Body of pancreas (tissue), 4 donors: ENCODE measurements around the gene HIGD1C. TPM values are rescaled to one million over a fixed set of nuclear protein-coding genes. Genes with fewer than 3 reads are reported as not detected.

Source experiments
- ATAC-seq: fragments of 150-250 bp; one replicate; pipeline ENCODE4 v1.9.1; 2016
- DNase-seq, 4 donors: peaks; one replicate each; pipeline ENCODE4 v3.0.0-alpha.2; 2019
- H3K27ac ChIP-seq, 4 donors: fragments of 200-600 bp; sonication (generic); 1 replicate in 3 of 4; 2 replicates in 1 of 4; pipeline versions ENCODE4 v1.5.1 to v1.6.1; 2016 to 2019; ENCODE audit warnings: mild to moderate bottlenecking in 1 of 4, mixed read lengths in 1 of 4, moderate library complexity in 1 of 4
- H3K27me3 ChIP-seq, 2 donors: fragments of 200-600 bp; sonication (generic); one replicate each; pipeline ENCODE4 v1.6.0; 2016; ENCODE audit warnings: mild to moderate bottlenecking in 1 of 2
- H3K36me3 ChIP-seq, 2 donors: fragments of 200-600 bp; sonication (generic); replicated peaks in 1 of 2; 2 replicates each; pipeline ENCODE4 v1.5.1; 2016; ENCODE audit warnings: low read depth in 2 of 2; ENCODE audit not compliant: insufficient read depth in 1 of 2
- H3K4me1 ChIP-seq: fragments of 200-600 bp; sonication (generic); one replicate; pipeline ENCODE4 v1.6.0; 2016
- H3K4me3 ChIP-seq, 2 donors: fragments of 200-600 bp; sonication (generic); 1 replicate in 1 of 2; 2 replicates in 1 of 2; pipeline ENCODE4 v1.5.1; 2016 to 2019
- H3K9me3 ChIP-seq, 3 donors: fragments of 200-600 bp; sonication (generic); 1 replicate in 2 of 3; 2 replicates in 1 of 3; pipeline ENCODE4 v1.5.1; 2016
- POLR2A ChIP-seq, 3 donors: fragments of 450-650 bp; IDR thresholded peaks; one replicate each; pipeline ENCODE4 v1.6.1; 2016; ENCODE audit warnings: antibody characterized with exemption in 3 of 3, mild to moderate bottlenecking in 2 of 3
- WGBS, 2 donors: methylation state at CpG; one replicate each; pipeline ENCODE4 v1.1.5; 2017; 5-methylcytosine and 5-hydroxymethylcytosine counted together
- intact Hi-C: fragments of 100-400 bp; cut with DNase I; formaldehyde crosslinking; loops from one replicate; pipeline ENCODE4 v1.15.1; 2023
- total RNA-seq, 2 donors: library from RNA; depleted of rRNA; stranded (reverse); fragments of >200 nt; gene quantifications; one replicate each; pipeline ENCODE4 v1.1.0, GENCODE V29; 2016
- TF ChIP-seq, protein P1 (sequence below), 7 experiments: fragments of 450-650 bp in 4 of 7; fragments of 200-600 bp in 3 of 7; sonication (generic) in 3 of 7; IDR thresholded peaks; one replicate each; pipeline ENCODE4 v1.5.1; 2016 to 2019; ENCODE audit warnings: antibody characterized with exemption in 7 of 7

Gene HIGD1C
- total RNA-seq, 2 donors from 2014 or later, result not detected

DNA sequence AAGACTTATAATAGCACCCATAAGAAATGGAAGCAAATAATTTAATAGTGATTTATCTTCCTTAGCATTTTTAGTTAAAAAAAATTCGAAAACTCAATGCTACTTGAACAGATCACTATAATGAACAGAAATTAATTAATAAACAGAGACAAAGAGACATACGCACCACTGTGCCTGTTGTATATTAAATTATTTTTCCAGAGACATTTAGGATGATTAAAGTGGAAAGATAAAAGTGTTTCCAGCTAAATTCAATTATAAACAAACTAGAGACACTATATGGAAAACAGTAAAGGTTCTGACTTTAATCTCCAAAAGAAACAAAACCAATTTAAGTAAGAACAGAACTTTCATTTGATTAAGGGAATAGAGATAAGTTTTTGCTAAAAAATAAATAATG lies 3.4 kb downstream of the HIGD1C start:
- Histone ChIP-seq H3K27ac (no peak overlapping the region), H3K4me3 (no peak overlapping the region), H3K9me3 (no peaks in the 10 kb centered on the region), H3K4me1 (no peaks in the 10 kb centered on the region), H3K36me3 (no peaks in the 10 kb centered on the region), H3K27me3 (no peaks in the 10 kb centered on the region)
- ATAC-seq (no peak), DNase-seq (no peak)
- WGBS, 2 donors, result 64 to 70% methylated on average over 2 of the region's 2 CpGs
- TF ChIP-seq, protein P1, sequence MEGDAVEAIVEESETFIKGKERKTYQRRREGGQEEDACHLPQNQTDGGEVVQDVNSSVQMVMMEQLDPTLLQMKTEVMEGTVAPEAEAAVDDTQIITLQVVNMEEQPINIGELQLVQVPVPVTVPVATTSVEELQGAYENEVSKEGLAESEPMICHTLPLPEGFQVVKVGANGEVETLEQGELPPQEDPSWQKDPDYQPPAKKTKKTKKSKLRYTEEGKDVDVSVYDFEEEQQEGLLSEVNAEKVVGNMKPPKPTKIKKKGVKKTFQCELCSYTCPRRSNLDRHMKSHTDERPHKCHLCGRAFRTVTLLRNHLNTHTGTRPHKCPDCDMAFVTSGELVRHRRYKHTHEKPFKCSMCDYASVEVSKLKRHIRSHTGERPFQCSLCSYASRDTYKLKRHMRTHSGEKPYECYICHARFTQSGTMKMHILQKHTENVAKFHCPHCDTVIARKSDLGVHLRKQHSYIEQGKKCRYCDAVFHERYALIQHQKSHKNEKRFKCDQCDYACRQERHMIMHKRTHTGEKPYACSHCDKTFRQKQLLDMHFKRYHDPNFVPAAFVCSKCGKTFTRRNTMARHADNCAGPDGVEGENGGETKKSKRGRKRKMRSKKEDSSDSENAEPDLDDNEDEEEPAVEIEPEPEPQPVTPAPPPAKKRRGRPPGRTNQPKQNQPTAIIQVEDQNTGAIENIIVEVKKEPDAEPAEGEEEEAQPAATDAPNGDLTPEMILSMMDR (IDR thresholded peaks at IDR 0.05), result no peak
- no peak for TF ChIP-seq POLR2A (IDR thresholded peaks at IDR 0.05)
- intact Hi-C loops, result no loop called here

DNA sequence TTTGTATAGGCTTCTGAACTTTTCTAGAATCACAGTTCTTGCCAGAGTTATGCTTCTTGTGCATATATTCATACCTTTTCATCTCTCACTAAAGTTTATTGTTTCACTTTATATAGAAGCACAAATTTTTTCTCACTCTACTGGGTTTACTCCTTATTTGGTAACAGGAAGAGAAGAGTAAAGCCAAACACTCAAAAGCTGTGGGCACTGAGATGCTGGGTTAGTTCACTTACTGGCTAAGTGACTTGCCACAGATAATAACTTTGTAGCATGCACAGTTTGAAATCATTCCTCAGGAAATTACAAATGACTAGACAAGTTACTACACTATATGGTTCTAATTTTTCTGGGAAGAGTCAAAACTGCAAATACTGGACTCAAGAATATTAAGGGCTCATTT lies 7.8 kb downstream of the HIGD1C start:
- no peak for ATAC-seq

DNA sequence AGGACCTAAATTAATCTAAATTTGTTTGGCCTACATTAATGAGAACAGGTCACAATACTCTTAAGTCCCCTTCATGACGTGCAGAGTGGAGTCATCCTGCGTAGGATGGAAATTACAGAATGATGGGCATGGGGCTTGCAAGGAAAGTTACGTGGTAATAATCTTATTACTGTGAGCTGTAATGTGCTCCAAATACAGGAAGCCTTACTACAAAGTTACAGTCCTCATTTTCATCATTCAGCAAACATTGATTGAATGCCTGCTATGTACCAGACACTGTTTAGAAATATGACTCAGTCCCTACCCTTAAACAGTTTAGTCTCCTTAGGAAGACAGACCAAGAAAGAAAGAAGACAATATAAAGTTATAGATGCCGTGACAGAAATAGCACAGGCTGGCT lies 9.4 kb downstream of the HIGD1C start:
- DNase-seq, result no peak
- Histone ChIP-seq H3K4me3 (no peak overlapping the region), H3K36me3 (no peaks in the 10 kb centered on the region), H3K4me1 (no peaks in the 10 kb centered on the region), H3K27me3 (no peaks in the 10 kb centered on the region), H3K27ac (no peak overlapping the region), H3K9me3 (no peaks in the 10 kb centered on the region)
- TF ChIP-seq POLR2A (IDR thresholded peaks at IDR 0.05), result no peak
- TF ChIP-seq, protein P1 (IDR thresholded peaks at IDR 0.05), result no peak
- intact Hi-C loops, result no loop called here
- 97 to 98% methylated on average over 4 of the region's 4 CpGs for WGBS, 2 donors
- ATAC-seq, result no peak

More for the DNA sequence above, 7.8 kb downstream of the HIGD1C start:
- DNase-seq, result no peak
- no peaks in the 10 kb centered on the region for H3K9me3 ChIP-seq
- no peak overlapping the region for H3K27ac ChIP-seq
- H3K4me1 ChIP-seq, result no peaks in the 10 kb centered on the region
- no peak for TF ChIP-seq POLR2A (IDR thresholded peaks at IDR 0.05)
- TF ChIP-seq, protein P1 (IDR thresholded peaks at IDR 0.05), result no peak
- no peaks in the 10 kb centered on the region for H3K36me3 ChIP-seq
- no peak overlapping the region for H3K4me3 ChIP-seq
- intact Hi-C loops, result no loop called here
- H3K27me3 ChIP-seq, result no peaks in the 10 kb centered on the region

DNA sequence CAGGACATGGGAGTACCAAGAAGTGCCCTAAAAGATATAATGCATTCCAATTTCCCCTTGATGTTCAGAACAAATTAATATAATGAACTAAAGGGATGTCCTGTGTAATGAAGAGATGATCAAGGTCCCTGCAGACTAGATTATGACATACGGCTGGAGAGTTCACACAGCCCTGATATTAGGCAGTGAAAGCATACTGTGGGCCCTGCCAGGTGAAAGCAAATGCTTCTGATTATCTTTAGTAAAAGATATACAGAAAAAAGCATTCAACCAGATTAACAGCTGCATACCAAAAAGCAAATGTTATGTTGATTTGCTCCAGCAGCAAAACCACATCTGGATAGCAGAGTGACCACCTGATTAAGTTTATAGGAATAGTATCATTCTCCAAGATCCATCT lies 12.1 kb downstream of the HIGD1C start:
- no peaks in the 10 kb centered on the region for H3K9me3 ChIP-seq
- DNase-seq, result no peak
- no peaks in the 10 kb centered on the region for H3K36me3 ChIP-seq
- WGBS, 2 donors, result 33 to 65% methylated on average over 1 of the region's 1 CpG
- H3K27me3 ChIP-seq, result no peaks in the 10 kb centered on the region
- TF ChIP-seq POLR2A (IDR thresholded peaks at IDR 0.05), result no peak
- TF ChIP-seq, protein P1 (IDR thresholded peaks at IDR 0.05), result no peak
- H3K4me3 ChIP-seq, result no peak overlapping the region
- H3K27ac ChIP-seq, result no peak overlapping the region
- intact Hi-C loops, result no loop called here
- no peak for ATAC-seq
- H3K4me1 ChIP-seq, result no peaks in the 10 kb centered on the region

DNA sequence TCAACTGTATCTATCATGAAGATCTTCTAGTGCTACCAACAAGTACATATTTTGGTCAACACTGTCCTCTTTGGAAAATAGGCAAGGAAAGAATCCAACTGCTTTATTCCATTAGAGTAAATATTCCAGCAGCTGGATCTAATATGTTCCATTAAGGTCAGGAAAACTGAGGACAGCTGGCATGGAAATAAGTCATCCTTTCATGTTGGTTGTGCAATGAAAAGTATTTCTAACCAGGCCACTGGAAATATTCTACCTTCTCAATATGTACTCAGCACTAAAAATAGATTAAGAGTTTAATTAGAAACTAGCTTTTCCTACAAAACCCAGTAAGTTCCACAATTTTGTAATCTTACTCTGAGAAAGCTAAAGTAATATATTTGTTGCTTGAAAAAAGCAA lies 19.6 kb downstream of the HIGD1C start:
- no peak overlapping the region for H3K27ac ChIP-seq
- H3K36me3 ChIP-seq, result no peaks in the 10 kb centered on the region
- no peak overlapping the region for H3K4me3 ChIP-seq
- H3K4me1 ChIP-seq, result no peaks in the 10 kb centered on the region
- no peaks in the 10 kb centered on the region for H3K9me3 ChIP-seq
- intact Hi-C loops, result no loop called here
- DNase-seq (no peak), ATAC-seq (no peak)
- TF ChIP-seq, protein P1 (IDR thresholded peaks at IDR 0.05), result no peak
- TF ChIP-seq POLR2A (IDR thresholded peaks at IDR 0.05), result no peak
- no peaks in the 10 kb centered on the region for H3K27me3 ChIP-seq
